Astrocyte (in vitro differentiated cells and primary cell): Measurements from ENCODE around the gene NDUFA13.

Experiments used
- EZH2 ChIP-seq: IDR thresholded peaks from 2 replicates; pipeline ENCODE4 v1.6.1; 2012; ENCODE audit warnings: mild to moderate bottlenecking, low read length, inconsistent platforms; ENCODE audit not compliant: insufficient read depth
- TF ChIP-seq, protein P1 (sequence below): IDR thresholded peaks from 2 replicates; pipeline ENCODE4 v1.5.1; 2011; ENCODE audit warnings: low read depth, mild to moderate bottlenecking, inconsistent platforms, low read length, moderate library complexity; ENCODE audit not compliant: insufficient read depth

DNA sequence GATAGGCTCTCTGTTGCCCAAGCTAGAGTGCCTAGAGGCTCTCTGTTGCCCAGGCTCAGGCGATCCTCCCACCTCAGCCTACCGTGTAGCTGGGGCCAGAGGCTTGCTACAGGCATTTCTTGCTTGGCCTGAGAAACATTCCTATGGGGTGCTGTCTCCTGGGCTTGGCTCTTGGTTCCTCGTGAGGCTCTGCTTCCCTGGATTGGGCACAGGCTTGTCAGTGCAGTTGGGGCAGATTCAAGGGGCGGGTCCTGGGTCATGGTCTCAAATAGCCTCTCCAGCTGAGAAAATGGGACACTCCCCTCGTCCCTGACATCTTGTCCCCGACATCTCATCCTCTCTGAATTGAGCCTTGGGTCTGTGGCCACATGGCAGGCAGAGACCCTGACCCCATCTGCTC lies 5.6 kb upstream of the NDUFA13 start:
- TF ChIP-seq, protein P1, sequence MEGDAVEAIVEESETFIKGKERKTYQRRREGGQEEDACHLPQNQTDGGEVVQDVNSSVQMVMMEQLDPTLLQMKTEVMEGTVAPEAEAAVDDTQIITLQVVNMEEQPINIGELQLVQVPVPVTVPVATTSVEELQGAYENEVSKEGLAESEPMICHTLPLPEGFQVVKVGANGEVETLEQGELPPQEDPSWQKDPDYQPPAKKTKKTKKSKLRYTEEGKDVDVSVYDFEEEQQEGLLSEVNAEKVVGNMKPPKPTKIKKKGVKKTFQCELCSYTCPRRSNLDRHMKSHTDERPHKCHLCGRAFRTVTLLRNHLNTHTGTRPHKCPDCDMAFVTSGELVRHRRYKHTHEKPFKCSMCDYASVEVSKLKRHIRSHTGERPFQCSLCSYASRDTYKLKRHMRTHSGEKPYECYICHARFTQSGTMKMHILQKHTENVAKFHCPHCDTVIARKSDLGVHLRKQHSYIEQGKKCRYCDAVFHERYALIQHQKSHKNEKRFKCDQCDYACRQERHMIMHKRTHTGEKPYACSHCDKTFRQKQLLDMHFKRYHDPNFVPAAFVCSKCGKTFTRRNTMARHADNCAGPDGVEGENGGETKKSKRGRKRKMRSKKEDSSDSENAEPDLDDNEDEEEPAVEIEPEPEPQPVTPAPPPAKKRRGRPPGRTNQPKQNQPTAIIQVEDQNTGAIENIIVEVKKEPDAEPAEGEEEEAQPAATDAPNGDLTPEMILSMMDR, result no peak
- TF ChIP-seq EZH2, result no peak
